Stimulated activated CD4-positive, alpha-beta T cell treated with anti-CD3 and anti-CD28 coated beads, Interleukin-2, amount 100 ng/mL, for 24 hours (primary cell): ENCODE results near the gene S100A7A.
"Not testable (repeated sequence)": the region's sequence is repeated elsewhere in the genome, so short reads cannot be mapped to it uniquely, and the experiment has no call there.

Source experiments
- DNase-seq, 2 donors: peaks; one replicate each; pipeline ENCODE4 v3.0.0-alpha.2; 2020

S100A7A gene

DNA sequence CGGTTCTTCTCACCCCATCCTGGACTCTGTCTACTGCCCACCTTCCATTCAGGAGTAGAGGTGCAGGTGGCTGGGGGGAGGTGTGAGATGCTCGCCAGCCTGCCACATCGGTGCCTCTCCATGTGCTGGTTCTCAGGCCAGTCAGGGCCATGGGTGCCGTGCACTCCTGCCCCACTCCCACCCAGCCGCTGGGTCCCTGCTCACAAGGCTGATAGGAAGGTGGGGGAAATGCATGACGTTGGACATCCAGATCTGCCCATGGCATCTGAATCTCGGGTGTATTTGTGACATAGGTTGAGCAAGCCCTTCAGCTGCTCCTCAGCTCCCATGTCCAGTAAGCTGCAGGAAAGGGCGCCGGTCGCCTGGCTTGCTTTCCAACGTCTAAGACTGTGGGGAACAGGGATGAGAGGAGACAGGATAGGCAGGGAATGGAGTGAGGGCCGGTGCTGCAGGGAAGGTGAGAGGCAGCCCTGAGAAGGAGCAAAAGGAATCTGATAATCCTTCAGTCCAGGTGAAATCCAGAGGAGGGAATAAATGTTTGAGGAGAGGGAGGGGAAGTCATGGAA is 11.8 kb downstream of the S100A7A start:
- no peak for DNase-seq

DNA sequence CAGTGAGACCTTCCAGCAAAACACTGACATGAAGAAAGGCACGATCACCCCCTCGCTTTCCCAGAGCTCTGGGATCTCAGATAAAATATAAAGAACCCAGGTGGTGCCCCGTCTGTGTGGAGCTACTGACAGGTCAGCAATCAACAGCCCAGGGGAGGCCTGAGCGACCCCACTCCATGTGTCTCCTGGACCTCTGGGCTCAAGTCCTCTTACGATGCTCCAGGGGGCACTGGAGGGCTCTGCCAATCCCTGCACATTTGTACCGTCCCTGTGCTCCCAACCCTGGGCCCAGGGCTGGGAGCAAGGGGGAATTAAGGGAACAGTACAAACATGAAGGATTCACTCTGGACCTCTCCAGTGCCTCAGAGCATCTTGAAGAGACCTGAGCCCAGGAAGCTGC is 12.5 kb downstream of the S100A7A start:
- no peak for DNase-seq

DNA sequence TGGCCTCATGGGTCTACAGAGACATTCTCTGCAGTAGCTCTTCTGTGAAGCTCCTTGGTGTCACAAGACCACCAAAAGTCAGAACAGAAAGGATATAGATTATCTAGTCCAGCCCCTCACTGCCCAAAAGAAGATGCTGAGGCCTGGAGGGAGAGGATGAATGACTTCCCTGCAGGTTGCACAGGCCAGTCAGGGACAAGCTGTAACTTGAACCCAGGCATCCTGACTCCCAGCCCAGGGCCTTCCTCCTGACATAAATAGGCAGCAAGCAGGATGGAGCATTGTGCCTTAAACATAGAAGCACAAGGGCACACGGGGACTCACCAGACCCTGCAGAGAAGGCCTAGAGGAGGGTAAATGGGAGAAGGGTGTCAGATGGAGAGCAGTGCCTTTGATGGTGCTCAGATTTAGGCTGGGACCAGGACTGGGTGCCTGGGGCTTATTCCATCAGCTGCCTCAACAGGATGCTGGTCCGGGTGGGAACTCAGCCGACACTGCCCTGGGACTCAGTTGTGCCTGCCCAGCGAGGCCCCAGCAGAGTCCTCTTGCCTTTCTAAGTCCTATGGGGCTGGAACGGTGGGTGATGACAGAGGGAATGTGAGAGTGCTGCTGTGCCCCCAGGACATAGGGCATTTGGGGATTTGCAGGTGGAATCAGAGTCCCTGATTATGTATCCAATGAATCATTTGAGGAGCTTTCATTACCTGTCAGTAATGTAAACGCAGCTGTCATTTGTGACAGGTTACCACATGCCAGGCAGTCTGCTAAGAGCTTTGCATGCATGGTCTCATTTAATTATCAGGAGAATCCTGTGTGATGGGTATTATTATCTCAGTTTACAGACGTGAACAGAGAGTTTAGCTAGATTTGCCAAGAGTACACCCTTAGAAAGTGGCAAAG is 13.2 kb downstream of the S100A7A start:
- no peak for DNase-seq

DNA sequence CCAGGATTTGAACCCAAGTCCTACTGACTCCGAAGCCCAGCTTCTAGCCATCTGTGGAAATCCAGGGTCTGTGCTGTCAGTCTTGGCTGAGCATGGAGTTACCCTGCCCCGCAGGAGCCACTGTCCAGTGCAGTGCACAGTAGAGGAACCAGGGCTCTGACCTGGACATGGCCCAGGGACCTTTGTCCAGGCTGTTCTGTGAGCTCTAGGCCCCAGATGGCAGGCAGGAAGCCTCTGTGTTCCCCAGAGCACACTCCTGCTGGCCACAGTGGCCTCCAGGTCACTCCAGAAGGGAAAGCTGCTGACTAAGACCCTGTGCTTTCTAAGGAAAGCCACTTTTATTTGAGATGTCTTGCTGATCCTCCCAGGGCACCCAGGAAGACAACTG is 13.8 kb downstream of the S100A7A start:
- DNase-seq: no peak

DNA sequence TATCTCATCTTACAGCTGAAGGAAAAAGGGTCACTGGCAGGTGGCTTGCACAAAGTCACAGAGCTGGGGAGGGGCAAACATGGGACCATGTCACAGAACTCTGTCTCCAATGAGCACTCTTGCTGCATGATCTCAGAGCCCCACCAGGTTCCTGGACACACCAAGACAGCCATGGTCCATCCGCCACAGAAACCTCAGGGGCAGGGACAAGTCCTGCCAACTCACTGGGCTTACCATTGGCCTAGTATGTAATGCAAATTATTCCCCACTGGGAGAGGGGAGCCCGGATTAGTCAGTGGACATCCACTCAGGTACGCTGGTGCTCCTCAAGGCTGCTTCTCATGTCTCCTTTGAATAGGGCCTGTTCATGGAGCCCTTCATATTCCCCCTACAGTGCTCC is 14.2 kb downstream of the S100A7A start:
- no peak for DNase-seq

DNA sequence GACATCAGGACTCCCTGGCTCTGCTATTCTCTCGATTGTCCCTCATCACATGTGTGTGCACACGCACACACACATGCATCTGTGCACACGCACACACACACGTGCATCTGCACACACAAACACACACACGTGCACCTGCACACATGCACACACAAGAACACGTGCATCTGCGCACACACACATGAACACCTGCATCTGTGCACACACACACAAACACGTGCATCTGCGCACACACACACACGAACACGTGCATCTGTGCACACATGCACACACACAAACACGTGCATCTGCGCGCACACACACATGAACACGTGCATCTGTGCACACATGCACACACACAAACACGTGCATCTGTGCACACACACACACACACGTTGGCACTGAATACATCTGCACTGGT is 14.7 kb downstream of the S100A7A start:
- no peak for DNase-seq

DNA sequence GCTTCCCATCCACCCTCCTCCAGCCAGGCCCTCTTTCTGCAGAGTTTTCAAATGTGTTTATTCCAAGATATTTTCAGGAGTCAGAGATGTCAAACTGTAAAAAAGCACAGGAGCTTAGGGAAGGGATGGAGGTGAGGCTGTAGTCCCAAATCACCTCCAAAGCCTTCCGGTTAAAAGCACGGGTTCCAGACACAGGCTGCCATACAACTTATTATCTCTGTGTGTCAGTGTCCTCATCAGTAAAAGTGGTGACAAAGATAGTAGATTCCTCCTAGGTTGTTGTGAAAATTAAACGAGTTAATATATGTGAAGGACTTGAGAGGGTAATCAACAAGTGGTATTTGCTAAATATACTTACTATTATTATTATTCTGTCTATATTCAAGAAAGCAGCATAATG is 15.1 kb downstream of the S100A7A start:
- DNase-seq: no peak

DNA sequence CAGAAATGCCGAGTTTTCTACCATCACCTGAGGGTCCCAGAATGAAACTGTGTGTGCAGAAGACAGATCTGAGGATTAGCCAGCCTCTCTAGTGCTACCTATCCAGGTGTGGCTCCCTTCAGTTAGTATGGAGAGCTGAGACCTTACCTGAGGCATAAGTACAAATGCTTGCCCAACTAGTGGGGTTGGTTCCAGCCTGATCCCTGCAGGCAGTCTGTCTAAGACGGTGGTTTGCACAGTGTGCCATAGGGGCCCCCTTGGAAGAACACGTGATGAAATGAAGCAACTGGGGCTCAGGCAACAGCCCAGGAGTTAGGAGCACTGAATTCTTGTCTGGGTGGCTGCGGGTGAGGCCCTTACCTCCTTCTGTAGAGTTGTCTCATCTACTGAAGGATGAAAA is 15.6 kb downstream of the S100A7A start:
- DNase-seq: no peak

DNA sequence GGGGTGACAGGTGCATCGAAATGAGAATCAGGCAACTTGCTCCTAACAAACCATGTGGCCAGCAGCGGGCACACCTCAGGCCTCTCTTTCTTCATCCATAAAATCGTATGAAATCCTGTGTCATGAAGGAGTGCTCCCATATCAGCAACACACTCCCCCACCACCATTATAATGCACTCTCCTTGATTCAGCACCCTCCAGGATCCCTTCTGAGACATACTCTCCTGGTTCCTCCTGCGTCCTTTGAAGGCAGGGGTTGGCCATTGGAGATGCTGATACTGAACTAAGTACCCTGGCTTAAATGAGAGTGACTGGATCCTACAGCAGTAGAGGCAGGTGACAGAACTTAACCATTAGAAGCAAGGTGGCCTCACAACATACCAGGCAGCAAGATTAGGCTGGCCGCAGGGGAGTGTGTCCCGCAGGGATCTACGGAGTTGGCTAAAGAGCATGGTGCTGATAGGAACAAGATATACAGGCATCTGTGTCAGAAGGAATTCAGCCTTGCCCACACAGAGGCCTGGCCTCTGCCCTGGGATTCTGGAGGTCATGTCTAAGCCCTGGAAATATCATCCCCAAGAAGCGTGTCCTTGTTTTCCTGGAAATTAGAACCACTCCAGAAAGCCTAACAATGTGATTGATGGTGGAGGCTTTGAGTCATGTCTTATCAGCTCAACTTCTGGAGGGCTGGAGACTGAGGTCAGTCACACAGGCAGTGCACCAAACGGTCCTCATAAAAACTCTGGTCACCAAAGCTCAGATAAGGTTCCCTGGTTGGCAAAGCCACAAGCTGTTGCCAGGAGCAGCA is 16.8 kb downstream of the S100A7A start:
- DNase-seq: no peak

DNA sequence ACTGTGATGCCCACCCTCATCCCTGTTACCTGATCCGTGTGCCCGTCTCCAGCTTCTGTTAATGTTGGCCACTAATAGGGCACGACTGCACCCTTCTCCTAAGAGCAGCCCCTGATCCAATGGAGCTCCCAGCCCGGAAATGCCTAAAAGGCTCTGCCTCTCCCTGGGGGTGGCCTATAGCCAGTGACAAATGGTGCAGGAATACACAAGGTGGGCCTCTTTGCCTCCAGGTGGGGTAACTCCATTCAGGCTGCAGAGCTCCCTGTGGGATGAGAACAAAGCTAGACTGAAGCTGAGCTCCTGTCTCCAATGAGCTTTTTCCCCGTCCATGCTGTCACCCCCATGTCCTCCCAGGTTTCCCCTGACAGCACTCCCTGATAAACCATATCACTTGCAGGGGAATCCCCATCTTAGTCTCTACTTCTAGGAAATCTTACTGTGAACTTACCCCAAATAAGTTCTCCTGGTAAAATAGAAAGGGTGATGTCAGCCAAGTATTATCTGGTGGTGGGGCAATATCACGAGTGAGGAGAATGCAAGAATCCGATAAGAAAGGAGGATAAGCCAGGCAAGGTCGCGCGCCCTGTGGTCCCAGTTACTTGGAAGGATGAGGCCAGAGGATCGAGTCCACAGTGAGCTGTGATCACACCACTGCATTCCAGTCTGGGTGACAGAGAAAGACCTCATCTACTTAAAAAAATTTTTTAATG is 18.6 kb downstream of the S100A7A start:
- no peak for DNase-seq

DNA sequence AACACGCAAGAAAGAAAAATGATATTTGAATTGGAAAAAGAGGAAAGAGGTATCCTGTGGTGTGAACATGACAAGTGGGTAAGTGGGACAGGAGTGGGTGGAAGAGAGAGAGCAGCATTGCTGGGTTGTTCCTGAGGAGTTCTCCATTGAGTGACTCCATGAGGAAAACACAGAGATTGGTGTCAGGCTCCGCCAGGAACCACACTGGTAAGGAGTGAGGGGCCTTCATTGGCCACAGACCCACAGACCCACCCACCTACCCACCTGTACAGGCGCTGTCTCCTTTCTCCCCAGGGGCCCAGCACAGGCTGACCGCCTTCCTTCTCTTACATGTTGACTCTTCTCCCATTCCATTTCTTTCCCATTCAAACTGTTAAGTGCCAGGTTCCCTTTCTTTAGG is 20.9 kb downstream of the S100A7A start:
- no peak for DNase-seq

DNA sequence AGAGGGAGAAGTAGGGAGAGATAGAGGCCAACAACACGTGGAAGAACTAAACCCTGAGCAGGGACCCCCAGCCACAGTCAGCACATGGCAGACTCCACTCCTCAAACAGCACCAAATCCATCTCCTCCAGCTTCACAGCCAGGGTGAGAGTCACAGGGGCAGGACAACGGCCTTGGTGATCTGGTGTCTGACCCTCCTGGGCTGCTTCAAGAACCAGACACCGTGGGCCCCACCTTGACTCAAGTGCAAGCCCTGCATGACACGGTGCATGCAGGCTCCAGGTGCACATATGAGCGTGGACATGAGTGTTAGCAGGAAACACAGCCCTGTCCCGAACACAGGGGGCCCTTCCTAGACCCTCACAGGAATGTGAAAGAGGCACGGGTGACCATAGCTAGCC is 22.3 kb downstream of the S100A7A start:
- DNase-seq: no peak

DNA sequence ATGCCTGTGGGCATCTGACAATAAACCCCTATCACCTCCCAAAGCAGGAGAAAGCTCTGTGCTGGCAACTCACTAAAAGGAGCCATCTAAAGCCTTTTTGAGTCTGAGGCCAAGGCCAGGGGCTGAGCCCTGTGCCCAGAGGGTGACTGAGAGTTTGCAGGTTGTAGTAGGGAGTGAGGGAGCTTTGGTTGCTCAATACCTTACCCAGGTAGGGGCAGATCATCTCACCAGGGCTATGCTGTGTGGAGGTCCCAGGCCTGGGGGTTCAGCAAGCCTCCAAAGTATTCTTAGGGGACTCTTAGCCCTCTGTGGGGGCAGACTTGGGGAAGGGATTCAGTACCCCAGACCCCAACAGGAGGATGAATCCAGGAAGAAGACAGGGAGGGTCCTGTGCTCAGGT is 23.0 kb downstream of the S100A7A start:
- no peak for DNase-seq

DNA sequence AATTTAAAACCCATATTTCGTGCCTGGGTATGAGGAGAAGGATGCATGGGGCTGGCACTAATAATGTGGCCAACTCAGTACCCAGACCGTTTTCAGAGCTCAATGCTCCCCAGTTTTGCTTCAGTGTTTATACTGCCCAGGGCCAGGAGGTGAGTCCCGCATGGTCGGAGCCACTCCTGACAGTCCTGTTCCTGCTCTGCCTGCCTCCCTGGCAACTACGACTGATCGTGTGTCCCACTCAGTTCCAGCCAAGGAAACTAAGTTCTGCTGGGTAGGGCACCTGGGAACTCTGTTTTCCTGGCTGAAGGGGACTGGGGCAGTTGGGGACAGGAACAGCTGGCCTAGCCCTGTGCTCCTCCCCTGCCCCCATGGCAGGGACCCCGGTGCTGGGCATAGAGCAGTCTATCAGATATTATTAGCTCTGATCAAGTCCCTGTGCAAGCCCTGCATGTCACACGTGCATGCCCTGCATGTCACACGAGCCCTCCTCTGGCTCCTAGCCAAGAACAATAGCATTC is 25.0 kb downstream of the S100A7A start:
- no peak for DNase-seq

DNA sequence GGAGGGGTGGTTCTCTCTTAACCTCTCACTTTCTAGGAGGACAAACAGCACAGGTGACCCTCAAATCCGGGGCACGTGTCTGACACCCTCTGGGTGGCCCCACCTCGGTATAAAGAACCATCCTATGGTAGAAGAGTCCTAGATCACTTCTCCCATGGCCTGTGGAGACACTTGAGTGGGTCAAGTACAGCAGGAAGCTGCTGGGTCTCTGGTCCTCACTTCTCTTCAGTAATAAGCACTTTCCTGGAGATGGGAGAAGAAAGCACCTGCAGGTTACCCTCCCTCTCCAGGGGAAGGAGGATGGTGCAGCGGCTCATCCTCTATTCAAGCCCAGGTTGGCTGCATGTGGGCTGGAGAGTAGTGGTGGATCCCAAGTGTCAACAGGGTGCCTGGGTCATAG is 27.2 kb downstream of the S100A7A start:
- DNase-seq: no peak

DNA sequence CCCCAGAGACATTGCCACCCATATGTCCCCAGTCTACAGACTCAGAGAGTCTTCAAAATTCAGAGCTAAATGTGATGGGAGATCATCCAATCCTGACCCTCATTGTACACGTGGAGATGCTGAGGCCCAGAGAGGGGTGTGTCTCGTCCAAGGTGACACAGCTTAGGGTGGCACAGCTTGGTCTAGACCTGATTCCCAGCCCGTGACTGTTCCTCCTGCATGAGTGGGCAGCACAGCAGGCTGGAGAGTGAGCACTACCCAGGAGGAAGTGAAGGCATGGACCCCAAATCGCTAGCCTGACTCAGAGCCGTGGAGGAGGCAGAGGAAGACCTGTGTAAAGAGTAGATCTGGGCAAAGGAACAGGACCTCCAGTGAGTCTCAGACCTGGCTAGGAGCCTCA is 27.8 kb downstream of the S100A7A start:
- no peak for DNase-seq

DNA sequence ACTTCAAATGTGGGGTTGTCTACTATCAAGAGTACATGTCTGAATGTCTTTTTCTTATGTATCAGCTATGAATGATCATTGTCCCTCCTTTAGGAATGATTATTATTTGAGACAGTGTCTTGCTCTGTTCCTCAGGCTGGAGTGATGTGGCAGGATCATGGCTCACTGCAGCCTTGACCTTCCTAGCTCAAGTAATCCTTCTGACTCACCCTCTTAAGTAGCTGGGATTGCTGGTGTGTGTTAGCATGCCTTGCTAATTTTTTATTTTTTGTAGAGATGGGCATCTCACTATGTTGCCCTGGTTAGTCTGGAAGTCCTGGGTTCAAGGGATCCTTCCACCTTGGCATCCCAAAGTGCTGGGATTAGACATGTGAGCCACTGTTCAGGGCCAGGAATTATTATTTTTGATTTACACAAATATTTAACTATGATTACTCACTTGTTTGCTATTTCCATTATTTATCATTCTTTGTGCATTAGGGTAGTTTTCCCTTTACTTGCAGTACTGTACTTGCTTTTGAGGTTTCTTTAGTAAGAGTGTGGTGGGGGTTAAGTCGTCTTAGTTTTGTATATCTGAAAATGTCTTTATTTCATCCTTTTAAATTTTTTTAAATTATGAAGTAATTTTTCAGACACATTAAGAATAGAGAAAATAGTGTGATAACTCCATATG is 31.3 kb downstream of the S100A7A start:
- DNase-seq: no peak

DNA sequence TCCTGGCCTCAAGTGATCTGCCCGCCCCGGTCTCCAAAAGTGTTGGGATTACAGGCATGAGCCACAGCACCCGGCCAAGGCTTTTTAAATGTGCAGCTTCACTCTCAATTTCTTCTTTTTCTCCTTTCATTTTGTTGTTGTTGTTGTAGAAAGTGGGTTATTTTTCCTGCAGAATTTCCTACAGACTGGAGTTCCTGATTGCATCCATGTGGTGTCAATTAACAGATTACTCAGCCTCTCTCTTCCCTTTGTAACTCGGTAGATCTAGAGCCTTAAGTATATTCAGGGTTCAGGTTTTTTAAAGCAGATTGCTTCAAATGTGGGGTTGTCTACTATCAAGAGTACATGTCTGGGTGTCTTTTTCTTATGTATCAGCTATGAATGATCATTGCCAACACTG is 32.5 kb downstream of the S100A7A start:
- DNase-seq: not testable (repeated sequence)

DNA sequence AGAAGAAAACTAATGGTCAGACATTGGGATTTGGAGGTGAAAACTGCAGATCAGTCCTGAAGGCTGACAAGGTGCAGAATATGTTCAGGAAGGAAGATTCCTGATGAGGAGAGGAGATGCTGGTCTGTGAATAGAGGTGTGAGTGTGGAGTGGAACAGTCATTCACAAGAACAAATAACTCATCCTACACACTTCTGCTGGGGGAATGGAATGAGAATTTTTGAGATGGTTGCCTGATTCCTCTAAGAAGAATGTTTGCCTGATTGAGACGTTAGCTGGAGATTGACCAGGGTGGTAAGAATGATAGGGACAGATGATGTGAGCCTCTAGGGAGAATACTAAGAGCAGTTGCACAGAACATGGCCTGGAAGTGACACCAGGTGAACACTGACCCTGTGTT is 40.1 kb downstream of the S100A7A start:
- DNase-seq: no peak

DNA sequence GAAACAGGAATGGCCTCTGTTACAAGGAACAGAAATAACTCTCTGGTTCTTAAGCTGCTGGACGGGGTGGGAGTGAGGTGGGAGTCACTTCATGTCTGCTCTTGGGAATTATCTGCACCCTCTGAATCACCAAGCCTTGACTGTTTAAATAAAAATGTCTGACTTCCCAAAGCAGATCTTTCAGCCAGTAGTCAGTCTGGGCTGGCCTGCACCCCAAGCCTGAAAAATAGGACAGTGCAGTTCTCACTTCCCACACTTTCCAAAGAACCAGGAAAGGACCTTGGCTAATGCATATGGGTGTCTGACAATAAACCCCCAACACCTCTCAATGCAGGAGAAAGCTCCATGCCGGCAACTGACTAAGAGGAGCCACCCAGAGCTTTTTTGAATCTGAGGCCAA is 43.3 kb downstream of the S100A7A start:
- no peak for DNase-seq

DNA sequence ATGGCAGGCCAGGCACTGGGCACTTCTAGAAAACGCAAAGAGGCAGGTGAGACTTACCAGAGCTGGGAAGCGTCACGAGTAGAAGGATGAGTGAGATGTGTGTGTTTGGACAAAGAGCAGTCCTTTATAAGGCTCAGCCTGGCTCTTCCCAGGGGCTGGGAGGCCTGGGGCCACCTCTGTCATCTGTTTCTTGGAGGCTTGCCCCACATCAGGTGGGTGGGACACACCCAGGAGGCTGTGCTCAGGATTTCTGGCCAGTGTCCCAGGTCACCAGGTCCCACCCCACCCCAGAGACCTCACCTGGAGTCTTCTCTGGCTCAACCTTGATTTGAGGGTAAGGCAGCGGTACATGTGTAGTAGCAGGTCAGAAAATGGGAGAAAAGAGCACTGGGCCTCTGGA is 44.2 kb downstream of the S100A7A start, which contains the start of gene S100A7:
TSS of gene S100A7 (minus strand) at position 101 of the 400 bp plus-strand sequence. CDS start 1,638 bp downstream, outside the sequence.
- DNase-seq: no peak

DNA sequence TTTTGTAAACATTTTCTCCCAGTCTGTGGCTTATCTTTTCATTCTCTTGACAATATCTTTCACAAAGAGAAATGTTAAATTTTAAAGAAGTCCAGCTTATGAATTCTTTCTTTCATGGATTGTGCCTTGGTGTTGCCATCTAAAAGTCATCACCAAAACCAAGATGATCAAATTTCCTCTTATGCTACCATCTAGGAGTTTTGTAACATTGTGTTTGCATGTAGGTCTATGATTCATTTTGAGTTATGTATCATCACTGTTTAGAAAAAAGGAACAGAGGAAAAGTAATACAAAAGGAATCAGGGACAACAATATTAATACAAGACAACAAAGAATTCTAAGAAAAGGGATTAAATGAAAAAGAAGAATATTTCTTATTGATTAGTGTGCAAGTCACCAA is 46.4 kb downstream of the S100A7A start:
- DNase-seq: not testable (repeated sequence)
